ENCODE measurements around the gene GPHN. TPM values are rescaled to one million over a fixed set of nuclear protein-coding genes. Genes with fewer than 3 reads are reported as not detected.
A peak's percentile ranks its signal among the peaks of the same experiment; 100 is the strongest.

Gene GPHN
- total and polyA plus RNA-seq, 10 of the 15 experiments (the other 5 are each of a cell fraction or from before 2014, with no cell fraction given), result 22.3 to 48.8 (median 33.1) TPM

GRCh38 chr14:66739826-66740225 is 231.9 kb downstream of the GPHN start (continued):
- TF ChIP-seq REST (IDR thresholded peaks at IDR 0.05; ENCODE audit: low read depth, low read length) (no peak), SUZ12 (IDR thresholded peaks at IDR 0.05; ENCODE audit: unreplicated experiment) (no peak), SPI1 (IDR thresholded peaks at IDR 0.05; ENCODE audit: borderline replicate concordance, insufficient read depth, low read depth, low read length) (no peak), FOS (IDR thresholded peaks at IDR 0.05; ENCODE audit: borderline replicate concordance, extremely low read depth, insufficient read length) (no peak), NBN (IDR thresholded peaks at IDR 0.05) (no peak), NRF1 (conservative IDR thresholded peaks at IDR 0.05; ENCODE audit: low read depth, low read length) (no peak)

- TF ChIP-seq SREBF1 (IDR thresholded peaks at IDR 0.05; ENCODE audit: low read length), result no peak
- 0 out of 2 replicates have a peak, but pooled peaks have one; percentile 33 for TF ChIP-seq MEF2A (IDR thresholded peaks at IDR 0.05; ENCODE audit: insufficient read depth, low read depth, low read length)
- TF ChIP-seq POLR2AphosphoS2 (IDR thresholded peaks at IDR 0.05; ENCODE audit: low read depth, low read length), result no peak
- no peak for TF ChIP-seq POU2F2 (IDR thresholded peaks at IDR 0.05; ENCODE audit: borderline replicate concordance, low read depth, low read length)
- Histone ChIP-seq H2AFZ (ENCODE audit: control insufficient read depth, low read depth, low read length) (no peak overlapping the region), H3K79me2 (ENCODE audit: control insufficient read depth, insufficient read depth, low read length) (no peaks in the 10 kb centered on the region), H3K27me3 (replicated peaks in 1 of 2; ENCODE audit: control insufficient read depth in 2 of 2, insufficient read depth in 2 of 2, low read length in 1 of 2) (no peaks in the 10 kb centered on the region), H3K36me3 (ENCODE audit: control insufficient read depth in 2 of 2, insufficient read depth in 2 of 2, low read length in 1 of 2) (no peaks in the 10 kb centered on the region; a peak in 1 of 4 replicates), H3K27ac (ENCODE audit: control insufficient read depth, insufficient read depth) (no peak overlapping the region), H3K9me3 (replicated peaks; ENCODE audit: control insufficient read depth, insufficient read depth, low read length) (peaks cover 2% of the 10 kb centered on the region; the same call in 2 of the 3 replicates), H3K4me3 (no peak overlapping the region), H3K4me2 (ENCODE audit: control insufficient read depth, insufficient read depth) (no peak overlapping the region), H3K4me1 (ENCODE audit: control insufficient read depth, insufficient read depth, low read length) (no peaks in the 10 kb centered on the region), H4K20me1 (ENCODE audit: control insufficient read depth, insufficient read depth) (no peaks in the 10 kb centered on the region), H3K9ac (ENCODE audit: control insufficient read depth, insufficient read depth, low read length) (no peak overlapping the region)
- POLR2A ChIA-PET, result no interaction called here
- 97% methylated on average over 1 of the region's 1 CpG for WGBS (ENCODE audit: insufficient coverage, insufficient replicate concordance, low lambda C conversion rate, missing lambda C conversion rate)
- RAD21 ChIA-PET (ENCODE audit: unreplicated experiment), result interaction anchor here (1.1 kb wide), 1 partner anchor 246 kb away, joined by 3 read pairs; no protein-coding TSS in a partner anchor
- intact Hi-C loops (cut with micrococcal nuclease; ENCODE audit: unreplicated experiment), result loop anchor here (5.0 to 10.0 kb wide), 2 partner anchors 248 to 370 kb away; no protein-coding TSS in a partner anchor
- ATAC-seq, result no peak
- in situ Hi-C loops (cut with MboI), result no loop called here
- no peak for DNase-seq (ENCODE audit: low read depth, low spot score)
- FAIRE-seq, result no peak
- SMC1A ChIA-PET (ENCODE audit: uncharacterized antibody, unreplicated experiment), result interaction anchor here (1.7 to 2.0 kb wide), 2 partner anchors 11 to 121 kb away, joined by 5 to 30 read pairs; no protein-coding TSS in a partner anchor
- CTCF ChIA-PET, result interaction anchor here (1.1 to 5.2 kb wide), 4 partner anchors 88 to 385 kb away, joined by 3 to 47 read pairs (median 16); no protein-coding TSS in a partner anchor
- no TSS peak for BruUV-seq (replicated peaks)
These were observed 237.1 kb downstream of the GPHN start for GRCh38 chr14:66745078-66745477.
